ENCODE results near the gene MAGI2. TPM values are rescaled to one million over a fixed set of nuclear protein-coding genes. Genes with fewer than 3 reads are reported as not detected.

The MAGI2 gene
- total RNA-seq, 1 experiment from 2014 or later = 0.34 TPM

GRCh38 chr7:77985974-77986339 is 1467.5 kb downstream of the MAGI2 start:
- peaks cover 35% of the 10 kb centered on the region for H3K4me1 ChIP-seq (ENCODE audit: insufficient read depth, low read length, poor library complexity, severe bottlenecking)
- H3K27me3 ChIP-seq (replicated peaks; ENCODE audit: insufficient read depth, low read depth, low read length, poor library complexity) = no peaks in the 10 kb centered on the region
- no peaks in the 10 kb centered on the region for H3K36me3 ChIP-seq (ENCODE audit: insufficient read depth, low read length, poor library complexity, severe bottlenecking)
- POLR2A ChIA-PET (ENCODE audit: low non-redundant PET) = interaction anchor here (0.7 kb wide), 2 partner anchors 18 to 61 kb away, joined by 4 to 5 read pairs; no protein-coding TSS in a partner anchor
- DNase-seq (ENCODE audit: low spot score) = peak; percentile 93
- H3K4me3 ChIP-seq (ENCODE audit: low read depth, low read length, poor library complexity, severe bottlenecking) = peak overlapping the region; percentile 18
- no peaks in the 10 kb centered on the region for H3K9me3 ChIP-seq (ENCODE audit: low read depth, low read length, poor library complexity, severe bottlenecking)
- H3K27ac ChIP-seq (ENCODE audit: low read depth, low read length, poor library complexity, severe bottlenecking) = peak overlapping the region; percentile 74
- BruUV-seq (replicated peaks) = no TSS peak
- TF ChIP-seq EZH2 (IDR thresholded peaks at IDR 0.05; ENCODE audit: borderline replicate concordance, low read depth, low read length, poor library complexity, severe bottlenecking) = no peak
- TF ChIP-seq CTCF (conservative IDR thresholded peaks at IDR 0.05; ENCODE audit: low read depth, low read length) = no peak
- intact Hi-C loops (cut with micrococcal nuclease; ENCODE audit: unreplicated experiment) = no loop called here
- CTCF ChIA-PET = no interaction called here

GRCh38 chr7:77985232-77985973 is 1468.1 kb downstream of the MAGI2 start:
- DNase-seq (ENCODE audit: low spot score) = peak; percentile 88
- POLR2A ChIA-PET (ENCODE audit: low non-redundant PET) = interaction anchor here (0.7 kb wide), 2 partner anchors 19 to 62 kb away, joined by 4 to 5 read pairs; no protein-coding TSS in a partner anchor
- no peaks in the 10 kb centered on the region for H3K27me3 ChIP-seq (replicated peaks; ENCODE audit: insufficient read depth, low read depth, low read length, poor library complexity)
- H3K4me1 ChIP-seq (ENCODE audit: insufficient read depth, low read length, poor library complexity, severe bottlenecking) = peaks cover 35% of the 10 kb centered on the region
- no peak for TF ChIP-seq CTCF (conservative IDR thresholded peaks at IDR 0.05; ENCODE audit: low read depth, low read length)
- no peak for TF ChIP-seq EZH2 (IDR thresholded peaks at IDR 0.05; ENCODE audit: borderline replicate concordance, low read depth, low read length, poor library complexity, severe bottlenecking)
- no peaks in the 10 kb centered on the region for H3K36me3 ChIP-seq (ENCODE audit: insufficient read depth, low read length, poor library complexity, severe bottlenecking)
- H3K4me3 ChIP-seq (ENCODE audit: low read depth, low read length, poor library complexity, severe bottlenecking) = peak overlapping the region; percentile 18
- no TSS peak for BruUV-seq (replicated peaks)
- intact Hi-C loops (cut with micrococcal nuclease; ENCODE audit: unreplicated experiment) = no loop called here
- CTCF ChIA-PET = no interaction called here
- no peaks in the 10 kb centered on the region for H3K9me3 ChIP-seq (ENCODE audit: low read depth, low read length, poor library complexity, severe bottlenecking)
- peak overlapping the region; percentile 74 for H3K27ac ChIP-seq (ENCODE audit: low read depth, low read length, poor library complexity, severe bottlenecking)

GRCh38 chr7:77983973-77984372 is 1469.5 kb downstream of the MAGI2 start:
- Histone ChIP-seq H3K36me3 (ENCODE audit: insufficient read depth, low read length, poor library complexity, severe bottlenecking) (no peaks in the 10 kb centered on the region), H3K9me3 (ENCODE audit: low read depth, low read length, poor library complexity, severe bottlenecking) (no peaks in the 10 kb centered on the region), H3K4me1 (ENCODE audit: insufficient read depth, low read length, poor library complexity, severe bottlenecking) (peaks cover 32% of the 10 kb centered on the region), H3K27me3 (replicated peaks; ENCODE audit: insufficient read depth, low read depth, low read length, poor library complexity) (no peaks in the 10 kb centered on the region), H3K4me3 (ENCODE audit: low read depth, low read length, poor library complexity, severe bottlenecking) (no peak overlapping the region), H3K27ac (ENCODE audit: low read depth, low read length, poor library complexity, severe bottlenecking) (no peak overlapping the region)
- peak; percentile 25 for DNase-seq (ENCODE audit: low spot score)
- CTCF ChIA-PET = no interaction called here
- no peak for TF ChIP-seq CTCF (conservative IDR thresholded peaks at IDR 0.05; ENCODE audit: low read depth, low read length)
- TF ChIP-seq EZH2 (IDR thresholded peaks at IDR 0.05; ENCODE audit: borderline replicate concordance, low read depth, low read length, poor library complexity, severe bottlenecking) = no peak
- intact Hi-C loops (cut with micrococcal nuclease; ENCODE audit: unreplicated experiment) = no loop called here
- POLR2A ChIA-PET (ENCODE audit: low non-redundant PET) = no interaction called here
- BruUV-seq (replicated peaks) = no TSS peak

All from A673 (cell line).